SU-DHL-6 (cell line): ENCODE results near the gene CD247.

Experiments used
- H2AFZ ChIP-seq: fragments of 200-600 bp; sonication (generic); 2 replicates; pipeline ENCODE4 v1.6.1; 2014; ENCODE audit warnings: low read depth, mild to moderate bottlenecking, moderate library complexity, mixed read lengths, antibody characterized with exemption, low read length; ENCODE audit not compliant: severe bottlenecking
- H3F3A ChIP-seq: fragments of 200-600 bp; shearing (Covaris generic); 2 replicates; pipeline ENCODE4 v1.6.0; 2016; ENCODE audit warnings: antibody characterized with exemption, mild to moderate bottlenecking; ENCODE audit not compliant: insufficient read depth
- H3K27ac ChIP-seq: fragments of 200-600 bp; sonication (generic); 2 replicates; pipeline ENCODE4 v1.5.1; 2016; ENCODE audit warnings: low read depth, mild to moderate bottlenecking, low read length, moderate library complexity, mixed read lengths
- H3K27me3 ChIP-seq: fragments of 200-600 bp; sonication (generic), shearing (Covaris generic); 2 replicates; pipeline ENCODE4 v1.6.0; 2014; ENCODE audit warnings: mild to moderate bottlenecking, low read length
- H3K36me3 ChIP-seq: fragments of 200-600 bp; sonication (generic); 2 replicates; pipeline ENCODE4 v1.6.1; 2014; ENCODE audit warnings: mild to moderate bottlenecking, low read length, mixed read lengths
- H3K4me2 ChIP-seq: fragments of 300-600, 200-600 bp; shearing (Covaris generic), sonication (generic); 2 replicates; pipeline ENCODE4 v1.6.0; 2014; ENCODE audit warnings: low read length, low read depth, mild to moderate bottlenecking; ENCODE audit not compliant: poor library complexity, severe bottlenecking
- H3K4me3 ChIP-seq: fragments of 200-600 bp; sonication (generic); 2 replicates; pipeline ENCODE4 v1.5.1; 2014; ENCODE audit warnings: antibody characterized with exemption, low read length, mild to moderate bottlenecking, mixed read lengths; ENCODE audit not compliant: insufficient read depth, poor library complexity, severe bottlenecking
- H3K79me2 ChIP-seq: fragments of 200-600 bp; sonication (generic); 2 replicates; pipeline ENCODE4 v1.6.1; 2014; ENCODE audit warnings: mild to moderate bottlenecking, low read length, moderate library complexity; ENCODE audit not compliant: insufficient read depth
- H3K9ac ChIP-seq: fragments of 200-600 bp; sonication (generic); 2 replicates; pipeline ENCODE4 v1.7.0; 2014; ENCODE audit warnings: mild to moderate bottlenecking, low read length
- H3K9me2 ChIP-seq: fragments of 200-600 bp; sonication (generic); replicated peaks from 2 replicates; pipeline ENCODE4 v1.6.1; 2014; ENCODE audit warnings: low read length; ENCODE audit not compliant: insufficient read depth
- H3K9me3 ChIP-seq: fragments of 200-600 bp; sonication (generic); 2 replicates; pipeline ENCODE4 v1.6.1; 2014; ENCODE audit warnings: low read length, mixed read lengths; ENCODE audit not compliant: insufficient read depth
- H4K20me1 ChIP-seq: fragments of 200-600 bp; sonication (generic); 2 replicates; pipeline ENCODE4 v1.6.1; 2014; ENCODE audit warnings: low read depth, mild to moderate bottlenecking, antibody characterized with exemption, low read length, moderate library complexity, mixed read lengths
- CTCF ChIP-seq: fragments of 200-600 bp; sonication (generic); IDR thresholded peaks from one replicate; pipeline ENCODE4 v1.5.1; 2017; ENCODE audit warnings: antibody characterized with exemption, mild to moderate bottlenecking, low read length, moderate library complexity; ENCODE audit not compliant: insufficient read depth, poor library complexity, severe bottlenecking
- EZH2phosphoT487 ChIP-seq: fragments of 200-600 bp; sonication (generic), shearing (Covaris generic); conservative IDR thresholded peaks from 2 replicates; pipeline ENCODE4 v1.6.1; 2018; ENCODE audit warnings: mild to moderate bottlenecking, antibody characterized with exemption, low read length, moderate library complexity, mixed read lengths

Gene CD247

GRCh38 chr1:167492481-167492910, 25.8 kb downstream of the CD247 start:
- Histone ChIP-seq H3K9me2 (no peaks in the 10 kb centered on the region), H3K27me3 (no peaks in the 10 kb centered on the region), H2AFZ (no peak overlapping the region), H3K4me3 (no peak overlapping the region), H3K9me3 (no peaks in the 10 kb centered on the region), H4K20me1 (no peaks in the 10 kb centered on the region), H3K4me2 (no peak overlapping the region), H3K36me3 (no peaks in the 10 kb centered on the region), H3F3A (no peaks in the 10 kb centered on the region), H3K27ac (no peak overlapping the region), H3K9ac (no peak overlapping the region), H3K79me2 (no peaks in the 10 kb centered on the region)
- TF ChIP-seq EZH2phosphoT487 (no peak), CTCF (no peak)

- no peaks in the 10 kb centered on the region for H3K79me2 ChIP-seq
These were observed 26.5 kb downstream of the CD247 start for GRCh38 chr1:167491586-167492461.

GRCh38 chr1:167490765-167491164, 27.6 kb downstream of the CD247 start:
- H3K4me2 ChIP-seq: no peak overlapping the region
- H3K36me3 ChIP-seq: no peaks in the 10 kb centered on the region
- H3K9me3 ChIP-seq: no peaks in the 10 kb centered on the region
- no peak overlapping the region for H3K27ac ChIP-seq
- TF ChIP-seq CTCF (no peak), EZH2phosphoT487 (no peak)
- no peak overlapping the region for H2AFZ ChIP-seq
- no peaks in the 10 kb centered on the region for H3K27me3 ChIP-seq
- no peaks in the 10 kb centered on the region for H3K79me2 ChIP-seq
- no peaks in the 10 kb centered on the region for H4K20me1 ChIP-seq
- H3K9me2 ChIP-seq: no peaks in the 10 kb centered on the region
- H3F3A ChIP-seq: no peaks in the 10 kb centered on the region
- H3K9ac ChIP-seq: no peak overlapping the region
- no peak overlapping the region for H3K4me3 ChIP-seq

More at GRCh38 chr1:167491586-167492461, 26.5 kb downstream of the CD247 start:
- H3F3A ChIP-seq: no peaks in the 10 kb centered on the region
- no peaks in the 10 kb centered on the region for H3K27me3 ChIP-seq
- no peaks in the 10 kb centered on the region for H4K20me1 ChIP-seq
- no peak overlapping the region for H3K4me2 ChIP-seq
- H3K9me3 ChIP-seq: no peaks in the 10 kb centered on the region
- H3K9ac ChIP-seq: no peak overlapping the region
- no peak overlapping the region for H3K27ac ChIP-seq
- H3K9me2 ChIP-seq: no peaks in the 10 kb centered on the region
- no peaks in the 10 kb centered on the region for H3K36me3 ChIP-seq
- TF ChIP-seq EZH2phosphoT487 (no peak), CTCF (no peak)
- no peak overlapping the region for H3K4me3 ChIP-seq
- H2AFZ ChIP-seq: no peak overlapping the region
